Measurements from ENCODE around the gene NOCT.

DNA sequence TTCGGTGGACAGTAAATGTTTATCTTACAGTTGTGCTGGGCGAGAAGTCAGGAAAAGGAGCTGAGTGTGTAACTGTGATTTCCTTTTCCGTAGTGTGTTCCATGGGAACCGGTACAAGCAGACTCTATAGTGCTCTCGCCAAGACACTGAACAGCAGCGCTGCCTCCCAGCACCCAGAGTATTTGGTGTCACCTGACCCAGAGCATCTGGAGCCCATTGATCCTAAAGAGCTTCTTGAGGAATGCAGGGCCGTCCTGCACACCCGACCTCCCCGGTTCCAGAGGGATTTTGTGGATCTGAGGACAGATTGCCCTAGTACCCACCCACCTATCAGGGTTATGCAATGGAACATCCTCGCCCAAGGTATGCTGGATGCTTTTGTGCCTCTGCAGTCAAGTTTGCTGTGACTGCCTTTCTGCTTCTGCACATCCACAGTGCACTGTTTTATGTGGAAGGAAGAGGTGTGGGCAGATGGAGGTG is 27.4 kb downstream of the NOCT start:
- no peak for TF ChIP-seq EZH2 (IDR thresholded peaks at IDR 0.05; ENCODE audit: low read depth, unreplicated experiment)
- TF ChIP-seq, protein P1, sequence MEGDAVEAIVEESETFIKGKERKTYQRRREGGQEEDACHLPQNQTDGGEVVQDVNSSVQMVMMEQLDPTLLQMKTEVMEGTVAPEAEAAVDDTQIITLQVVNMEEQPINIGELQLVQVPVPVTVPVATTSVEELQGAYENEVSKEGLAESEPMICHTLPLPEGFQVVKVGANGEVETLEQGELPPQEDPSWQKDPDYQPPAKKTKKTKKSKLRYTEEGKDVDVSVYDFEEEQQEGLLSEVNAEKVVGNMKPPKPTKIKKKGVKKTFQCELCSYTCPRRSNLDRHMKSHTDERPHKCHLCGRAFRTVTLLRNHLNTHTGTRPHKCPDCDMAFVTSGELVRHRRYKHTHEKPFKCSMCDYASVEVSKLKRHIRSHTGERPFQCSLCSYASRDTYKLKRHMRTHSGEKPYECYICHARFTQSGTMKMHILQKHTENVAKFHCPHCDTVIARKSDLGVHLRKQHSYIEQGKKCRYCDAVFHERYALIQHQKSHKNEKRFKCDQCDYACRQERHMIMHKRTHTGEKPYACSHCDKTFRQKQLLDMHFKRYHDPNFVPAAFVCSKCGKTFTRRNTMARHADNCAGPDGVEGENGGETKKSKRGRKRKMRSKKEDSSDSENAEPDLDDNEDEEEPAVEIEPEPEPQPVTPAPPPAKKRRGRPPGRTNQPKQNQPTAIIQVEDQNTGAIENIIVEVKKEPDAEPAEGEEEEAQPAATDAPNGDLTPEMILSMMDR (conservative IDR thresholded peaks at IDR 0.05; ENCODE audit: low read depth in 2 of 2): no peak
